GM15510 (cell line): ENCODE measurements around the gene DTD1.

ENCODE experiments used
- POLR2A ChIP-seq: IDR thresholded peaks from 3 replicates; pipeline ENCODE4 v1.6.1; 2011; ENCODE audit warnings: borderline replicate concordance; ENCODE audit not compliant: insufficient read length; ENCODE audit errors: extremely low read depth

The DTD1 gene

DNA sequence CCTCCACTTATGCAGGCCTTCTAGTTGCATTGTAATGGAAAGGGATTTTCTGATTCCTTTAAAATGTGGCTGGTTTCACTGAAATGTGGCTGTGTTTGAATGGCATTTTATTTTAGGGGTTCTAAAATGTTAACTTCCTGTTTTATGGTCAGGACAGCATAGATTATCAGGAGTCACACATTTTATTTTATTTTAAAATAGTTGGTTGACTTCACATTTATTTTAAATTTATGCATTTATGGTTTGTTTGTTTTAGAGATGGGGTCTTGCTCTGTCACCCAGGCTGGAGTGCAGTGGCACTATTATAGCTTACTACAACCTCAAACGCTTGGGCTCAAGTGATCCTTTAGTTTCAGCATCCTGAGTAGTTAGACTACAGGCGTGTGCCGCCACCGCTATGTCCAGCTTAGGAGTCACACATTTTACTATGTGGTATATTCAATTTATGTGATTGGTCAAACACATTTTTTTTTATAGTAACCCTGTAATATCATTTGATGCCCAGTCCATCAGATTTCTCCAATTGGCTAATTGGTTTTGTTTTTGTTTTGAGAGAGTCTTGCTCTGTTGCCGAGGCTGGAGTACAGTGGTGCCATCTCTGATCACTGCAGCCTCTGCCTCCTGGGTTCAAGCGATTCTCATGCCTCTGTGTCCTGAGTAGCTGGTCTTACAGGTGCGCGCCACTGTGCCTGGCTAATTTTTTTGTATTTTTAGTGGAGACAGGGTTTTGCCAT is 2.3 kb downstream of the DTD1 start:
- no peak for TF ChIP-seq POLR2A

DNA sequence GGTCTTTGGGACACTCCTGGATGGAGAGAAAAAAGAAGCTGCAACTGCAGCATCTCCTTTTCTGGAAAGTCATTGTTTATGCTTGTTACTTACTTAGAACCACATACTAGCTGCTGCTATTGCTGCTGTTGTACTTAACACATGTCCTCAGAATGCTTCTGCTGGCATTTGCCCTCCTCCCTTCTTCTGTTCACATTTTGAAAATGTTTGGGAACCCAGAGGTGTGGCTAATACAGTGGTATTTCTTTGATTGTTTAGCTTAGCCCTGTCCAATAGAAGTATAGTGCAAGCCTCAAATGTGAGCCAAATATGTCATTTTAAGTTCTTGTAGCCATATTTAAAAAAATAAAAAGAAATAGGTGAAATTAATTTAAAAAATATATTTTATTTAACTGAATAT is 8.4 kb downstream of the DTD1 start:
- TF ChIP-seq POLR2A, result no peak

DNA sequence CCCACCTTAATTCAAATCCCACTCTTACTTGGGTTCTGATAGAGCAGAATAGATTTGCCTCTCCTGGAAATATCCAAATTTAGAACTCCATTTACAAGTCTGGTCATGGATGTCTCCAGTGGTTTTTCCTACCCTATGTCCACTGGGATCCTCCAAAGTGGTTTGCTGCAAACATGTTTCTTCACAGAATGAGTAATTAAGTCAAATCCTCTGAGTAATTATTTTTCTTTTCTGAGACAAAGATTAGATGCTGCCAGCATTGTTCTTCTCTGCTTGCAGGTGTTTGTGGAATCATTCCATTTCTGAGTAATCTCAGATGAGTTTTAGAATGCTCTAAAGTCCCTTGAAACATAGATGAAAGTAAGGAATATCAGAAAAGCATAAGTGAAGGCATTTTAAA is 21.9 kb downstream of the DTD1 start:
- TF ChIP-seq POLR2A, result no peak

DNA sequence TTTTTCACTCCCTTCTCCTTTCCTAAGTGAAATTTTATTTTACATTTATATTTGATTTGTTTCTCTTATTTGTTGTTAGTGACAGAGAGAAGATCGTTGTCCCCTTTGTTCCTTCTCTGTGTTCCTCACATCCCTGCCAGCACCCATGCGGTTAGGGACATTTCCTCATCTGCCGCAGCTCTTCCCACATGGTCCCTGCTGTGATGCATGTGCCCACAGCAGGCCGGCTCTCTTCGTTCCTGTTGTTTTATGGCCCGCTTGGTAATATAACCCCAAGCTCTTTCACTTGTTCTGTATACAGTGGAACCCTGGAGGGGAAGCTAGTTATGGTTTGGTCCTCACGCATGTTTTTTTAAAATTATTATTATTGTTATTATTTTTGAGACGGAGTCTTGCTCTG is 23.6 kb downstream of the DTD1 start:
- no peak for TF ChIP-seq POLR2A

DNA sequence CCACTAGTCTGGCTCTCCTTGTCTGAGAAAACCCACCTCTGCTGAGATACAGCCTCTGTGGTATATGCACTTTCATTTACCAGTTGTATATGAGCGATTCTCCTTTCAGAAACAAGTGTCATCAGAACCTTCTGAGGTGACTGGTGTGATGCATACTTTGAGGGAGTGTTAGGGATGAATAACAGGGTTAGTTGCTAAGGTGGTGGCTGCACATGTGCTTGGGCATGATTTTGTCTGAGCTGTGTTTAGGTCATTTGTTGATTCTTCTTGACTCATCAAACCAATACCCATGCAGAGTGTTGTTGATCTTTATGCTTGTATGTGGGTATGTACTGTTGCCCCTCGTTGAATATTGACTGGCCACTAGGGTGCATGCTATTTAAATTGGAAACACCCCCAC is 25.7 kb downstream of the DTD1 start:
- no peak for TF ChIP-seq POLR2A

DNA sequence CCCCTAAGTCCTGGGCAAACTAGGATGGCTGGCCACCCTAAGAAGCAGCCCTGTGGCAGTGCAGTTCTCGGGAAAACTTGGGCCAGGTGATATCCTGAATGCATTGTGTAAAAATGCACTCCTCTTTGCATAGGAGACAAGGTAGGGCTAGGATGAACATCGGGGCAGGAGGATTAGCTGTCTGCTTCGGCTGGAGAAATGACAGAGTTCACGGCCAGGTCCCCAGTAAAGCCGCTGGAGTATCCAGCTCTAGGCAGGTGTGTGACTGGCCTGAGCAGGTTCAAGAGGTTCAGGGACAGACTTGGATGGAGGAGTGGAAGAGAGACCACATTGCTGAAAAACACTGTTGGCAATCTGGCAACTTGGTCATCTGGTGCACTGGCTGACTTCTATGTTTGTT is 26.4 kb downstream of the DTD1 start:
- no peak for TF ChIP-seq POLR2A

DNA sequence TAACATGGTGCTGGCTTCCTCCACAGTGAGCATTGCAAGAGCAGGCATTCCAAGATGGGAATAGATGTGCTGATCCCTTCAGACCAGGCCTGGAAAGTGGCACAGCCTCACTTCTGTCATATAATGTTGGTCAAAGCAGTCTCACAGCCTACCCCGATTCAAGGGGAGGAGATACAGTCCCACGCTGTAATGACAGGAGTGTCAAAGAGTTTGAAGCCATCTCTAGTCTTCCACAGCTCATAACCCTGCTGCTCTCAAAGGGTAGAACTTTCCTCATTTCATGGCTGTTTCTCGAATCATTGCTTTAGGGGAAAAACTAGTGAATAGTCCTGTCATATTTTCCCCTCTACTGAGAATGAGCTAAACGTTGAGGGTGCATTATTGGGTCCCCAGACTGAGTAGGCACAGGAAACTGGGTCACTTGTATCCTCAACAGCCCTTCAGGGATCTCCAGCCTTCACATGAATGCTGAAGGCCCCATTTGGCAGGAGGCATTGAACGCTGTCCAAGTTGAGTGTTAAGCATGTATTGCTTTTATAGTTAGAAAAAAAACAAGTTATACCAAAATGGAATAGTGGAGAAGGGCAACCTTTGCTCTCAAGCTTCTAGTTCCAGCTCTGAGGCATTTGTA is 27.3 kb downstream of the DTD1 start:
- TF ChIP-seq POLR2A, result no peak

DNA sequence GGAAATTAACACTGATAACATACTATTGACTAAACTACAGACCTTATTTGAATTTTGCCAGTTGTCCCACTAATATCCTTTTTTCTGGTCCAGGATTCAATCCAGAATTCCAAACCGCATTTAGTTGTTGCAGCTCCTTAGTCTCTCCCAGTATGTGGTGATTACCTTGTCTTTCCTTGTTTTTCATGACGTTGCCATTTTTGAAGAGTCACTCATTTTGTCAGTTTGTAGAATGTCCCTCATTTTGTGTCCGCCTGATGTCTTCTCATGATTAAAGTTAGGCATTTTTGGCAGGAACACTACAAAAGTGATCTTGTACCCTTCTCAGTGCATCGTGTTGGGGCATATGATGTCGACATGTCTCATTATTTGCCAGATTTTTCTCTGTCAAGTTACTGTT is 33.1 kb downstream of the DTD1 start:
- TF ChIP-seq POLR2A, result no peak

DNA sequence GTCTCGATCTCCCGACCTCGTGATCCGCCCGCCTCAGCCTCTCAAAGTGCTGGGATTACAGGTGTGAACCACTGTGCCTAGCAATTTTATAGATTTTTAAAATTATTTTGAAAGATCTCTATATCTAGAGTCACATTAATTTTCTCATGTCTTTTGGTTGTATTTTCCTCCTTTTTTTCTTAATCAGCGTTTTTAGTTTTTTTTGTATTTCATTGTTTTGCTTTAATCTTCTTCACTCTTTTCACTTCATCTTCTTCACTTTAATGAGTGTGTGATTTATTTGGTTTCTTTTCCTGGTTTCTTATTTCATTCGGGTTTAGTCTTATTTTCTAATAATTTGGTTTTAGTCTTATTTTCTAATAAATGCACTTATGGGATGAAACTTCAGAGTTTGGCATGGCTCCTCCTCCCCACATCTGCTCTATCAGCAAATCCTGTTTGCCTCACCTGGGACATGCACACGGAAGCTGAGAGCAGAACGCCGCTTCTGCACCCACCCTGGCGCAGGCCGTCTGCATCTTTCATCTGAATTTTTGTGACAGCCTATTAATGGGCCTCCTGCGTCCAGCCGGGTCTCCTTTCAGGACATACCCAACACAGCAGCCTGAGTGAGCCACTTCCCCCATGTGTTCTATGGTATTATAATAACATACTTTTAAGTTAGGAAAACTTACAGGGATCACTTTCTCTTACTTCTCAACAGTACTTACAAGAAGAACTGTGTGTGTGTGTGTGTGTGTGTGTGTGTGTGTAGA is 35.5 kb downstream of the DTD1 start:
- TF ChIP-seq POLR2A, result no peak

DNA sequence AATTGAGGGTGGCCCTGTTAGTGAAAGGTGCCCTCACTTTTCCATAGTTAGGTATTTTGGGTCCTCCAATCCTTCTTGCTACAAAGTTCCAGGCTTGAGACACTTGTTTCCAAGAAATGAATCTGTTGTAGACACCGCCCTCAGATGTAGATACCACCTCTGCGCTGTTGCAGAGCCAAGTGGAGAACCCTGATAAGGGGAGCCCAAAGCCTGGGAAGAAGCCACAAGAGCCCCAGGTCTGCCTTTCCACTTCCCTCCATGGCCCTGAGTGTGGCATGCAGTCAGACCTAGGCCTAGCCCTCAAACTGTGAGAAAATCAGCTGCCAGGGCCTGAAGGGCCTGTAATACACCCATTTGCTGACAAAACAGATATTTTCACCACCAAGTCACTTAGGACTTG is 37.1 kb downstream of the DTD1 start:
- no peak for TF ChIP-seq POLR2A

DNA sequence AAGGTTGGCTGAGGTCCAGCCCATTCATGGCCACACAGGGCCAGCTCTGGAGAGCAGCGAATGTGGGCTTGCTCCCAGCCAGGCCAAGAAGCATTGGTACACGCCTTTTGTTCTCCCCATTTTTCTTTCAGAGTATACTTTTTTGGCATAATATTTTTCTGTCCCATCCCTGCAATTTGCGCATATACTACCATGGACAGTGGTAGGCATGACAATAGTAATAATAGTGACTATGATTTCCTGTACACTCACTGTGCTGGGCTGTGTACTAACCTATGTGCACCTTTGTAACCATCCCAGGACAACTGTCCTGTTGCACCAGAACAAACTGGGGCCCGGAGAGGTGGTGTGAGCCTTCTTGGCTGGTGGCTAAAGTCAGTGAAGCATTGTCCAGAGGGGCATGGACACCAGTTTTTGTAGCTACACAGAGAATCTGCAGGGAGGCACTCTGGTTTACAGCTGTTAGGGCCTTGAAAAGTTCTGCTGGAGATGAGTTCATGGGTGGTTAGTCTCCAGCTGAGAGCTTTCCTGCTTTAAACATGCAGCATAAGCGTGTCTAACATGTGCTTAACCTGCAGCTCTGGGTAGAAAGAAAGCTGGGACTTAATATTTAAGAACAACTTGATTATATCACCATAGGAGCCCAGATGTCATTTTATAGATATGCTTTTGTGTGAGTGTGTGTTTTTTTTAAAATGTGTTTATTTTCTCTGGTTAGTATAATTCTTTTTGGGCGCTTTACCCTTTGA is 38.2 kb downstream of the DTD1 start:
- no peak for TF ChIP-seq POLR2A

DNA sequence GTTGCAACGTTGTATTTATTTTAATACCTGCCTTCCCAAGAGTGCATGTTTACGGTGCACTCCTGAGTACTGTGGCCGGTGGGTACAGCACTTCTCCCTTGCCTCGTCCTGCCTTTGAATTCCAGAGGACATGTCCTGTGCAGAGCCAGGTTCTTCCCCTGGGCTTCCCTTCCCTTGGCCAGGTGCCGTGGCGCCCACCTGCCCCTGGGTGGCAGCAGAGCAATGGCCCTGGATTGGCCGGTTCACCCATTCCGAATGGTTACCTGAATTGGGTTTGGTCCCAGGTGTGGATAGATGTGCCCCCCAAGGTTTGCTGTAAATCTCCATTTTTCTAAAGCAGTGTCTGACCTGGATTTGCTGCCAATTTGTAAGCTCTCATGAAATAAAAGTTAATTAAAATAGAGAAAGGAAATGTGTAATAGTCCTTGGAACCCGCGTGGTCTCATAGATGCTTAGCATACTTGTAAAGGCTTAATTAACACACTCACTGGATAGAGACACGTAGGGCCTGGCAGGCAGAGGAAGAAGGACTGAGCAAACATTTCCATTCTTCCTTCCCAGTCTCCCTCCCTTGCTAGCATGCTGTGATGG is 40.6 kb downstream of the DTD1 start:
- TF ChIP-seq POLR2A, result no peak

DNA sequence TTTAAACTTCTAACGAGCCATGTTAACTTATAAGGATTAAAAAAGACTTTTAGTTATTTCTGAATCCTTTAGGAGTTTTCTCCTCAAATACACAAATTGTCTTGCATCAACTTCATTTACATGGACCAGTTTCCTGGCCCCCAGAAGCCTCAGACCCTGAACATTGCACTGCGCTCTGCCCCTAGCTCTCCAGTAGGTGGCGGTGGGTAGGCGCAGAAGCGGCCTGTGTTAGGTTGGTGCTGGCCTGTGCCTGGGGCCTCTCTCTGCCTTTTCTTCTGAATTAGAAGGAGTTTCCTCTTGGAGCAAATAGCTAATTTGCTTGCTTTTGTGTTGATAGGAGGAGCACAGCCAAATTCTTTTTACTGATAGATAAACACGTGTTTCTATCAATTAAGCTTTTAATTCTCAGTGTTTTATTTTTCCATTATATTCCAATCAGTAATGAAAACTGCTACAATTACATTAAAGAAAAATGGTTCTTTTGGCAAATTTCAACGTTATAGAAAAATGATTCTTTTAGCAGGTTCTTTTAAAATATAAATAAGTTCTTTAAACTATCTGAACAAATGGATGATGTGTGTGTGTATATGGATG is 44.4 kb downstream of the DTD1 start:
- no peak for TF ChIP-seq POLR2A

DNA sequence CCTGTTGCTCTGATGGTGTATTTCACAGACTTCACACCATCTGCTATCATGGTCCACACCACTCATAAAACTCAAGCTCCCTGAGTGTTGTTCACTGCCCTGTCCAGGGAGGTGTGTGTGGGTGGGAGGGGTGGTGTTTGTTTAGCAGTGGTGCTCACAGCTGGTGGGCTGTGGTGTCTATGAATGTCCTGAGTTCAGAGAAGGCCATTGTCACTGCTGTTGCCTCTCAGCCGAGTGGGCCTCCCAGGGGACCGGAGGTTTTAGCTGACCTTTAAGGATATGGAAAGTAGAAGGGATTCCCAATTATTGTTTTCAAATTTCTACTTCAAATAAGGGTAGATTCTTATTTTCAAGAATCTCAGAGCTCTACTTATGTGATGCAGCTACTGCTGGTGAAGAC is 45.6 kb downstream of the DTD1 start:
- TF ChIP-seq POLR2A, result no peak
